Osteocyte (in vitro differentiated cells): ENCODE measurements around the gene RABGGTA. TPM values are rescaled to one million over a fixed set of nuclear protein-coding genes. Genes with fewer than 3 reads are reported as not detected.

ENCODE experiments used
- DNase-seq: peaks from one replicate; pipeline ENCODE4 v3.0.0; 2021; ENCODE audit warnings: mixed read lengths; ENCODE audit not compliant: unreplicated experiment; ENCODE audit errors: extremely low spot score
- H3K27ac Mint-ChIP-seq: one replicate; pipeline ENCODE4 v1.8.0; 2021; ENCODE audit warnings: mild to moderate bottlenecking, mixed read lengths; ENCODE audit not compliant: unreplicated experiment
- H3K27me3 Mint-ChIP-seq: one replicate; pipeline ENCODE4 v1.8.0; 2021; ENCODE audit warnings: mixed read lengths; ENCODE audit not compliant: unreplicated experiment
- H3K36me3 Mint-ChIP-seq: one replicate; pipeline ENCODE4 v1.8.0; 2021; ENCODE audit warnings: mixed read lengths; ENCODE audit not compliant: unreplicated experiment
- H3K4me1 Mint-ChIP-seq: one replicate; pipeline ENCODE4 v1.8.0; 2021; ENCODE audit warnings: mixed read lengths; ENCODE audit not compliant: unreplicated experiment
- H3K4me3 Mint-ChIP-seq: one replicate; pipeline ENCODE4 v1.8.0; 2021; ENCODE audit warnings: mild to moderate bottlenecking, moderate library complexity, mixed read lengths; ENCODE audit not compliant: unreplicated experiment
- H3K9me3 Mint-ChIP-seq: one replicate; pipeline ENCODE4 v1.8.0; 2021; ENCODE audit warnings: mixed read lengths; ENCODE audit not compliant: unreplicated experiment
- CTCF ChIP-seq: fragments of 200-600 bp; sonication (generic); IDR thresholded peaks from 2 replicates; pipeline ENCODE4 v1.5.0; 2021; ENCODE audit warnings: antibody characterized with exemption, mild to moderate bottlenecking, moderate library complexity
- total RNA-seq: library from RNA; stranded (reverse); gene quantifications from 2 replicates; pipeline ENCODE4 v1.2.1, GENCODE V29; 2021

The RABGGTA gene
- total RNA-seq, 1 donor from 2014 or later = 30.8 TPM

- Mint-ChIP-seq H3K27ac (peak overlapping the region; percentile 79), H3K9me3 (no peaks in the 10 kb centered on the region), H3K4me3 (no peak overlapping the region)
These were observed 25.2 kb upstream of the RABGGTA start for GRCh38 chr14:24296341-24297157.

GRCh38 chr14:24293525-24293924, 22.1 kb upstream of the RABGGTA start:
- no peaks in the 10 kb centered on the region for H3K9me3 Mint-ChIP-seq
- TF ChIP-seq CTCF = no peak
- peaks cover 20% of the 10 kb centered on the region for H3K36me3 Mint-ChIP-seq
- H3K27me3 Mint-ChIP-seq = no peaks in the 10 kb centered on the region
- no peak overlapping the region for H3K4me3 Mint-ChIP-seq
- DNase-seq = no peak
- H3K4me1 Mint-ChIP-seq = peaks cover 15% of the 10 kb centered on the region
- H3K27ac Mint-ChIP-seq = no peak overlapping the region

More at GRCh38 chr14:24296341-24297157, 25.2 kb upstream of the RABGGTA start:
- peak; percentile 88 for DNase-seq
- no peaks in the 10 kb centered on the region for H3K27me3 Mint-ChIP-seq
- peaks cover 31% of the 10 kb centered on the region for H3K4me1 Mint-ChIP-seq
- TF ChIP-seq CTCF = peak; percentile 85
- peaks cover 12% of the 10 kb centered on the region for H3K36me3 Mint-ChIP-seq

GRCh38 chr14:24292118-24292807, 20.9 kb upstream of the RABGGTA start:
- Mint-ChIP-seq H3K4me1 (peaks cover 9% of the 10 kb centered on the region), H3K36me3 (peaks cover 20% of the 10 kb centered on the region), H3K9me3 (no peaks in the 10 kb centered on the region), H3K27me3 (no peaks in the 10 kb centered on the region), H3K27ac (no peak overlapping the region), H3K4me3 (no peak overlapping the region)
- DNase-seq = no peak
- TF ChIP-seq CTCF = no peak

- Mint-ChIP-seq H3K9me3 (no peaks in the 10 kb centered on the region), H3K27me3 (no peaks in the 10 kb centered on the region), H3K4me3 (no peak overlapping the region), H3K27ac (no peak overlapping the region), H3K36me3 (peaks cover 20% of the 10 kb centered on the region), H3K4me1 (peaks cover 4% of the 10 kb centered on the region)
- no peak for TF ChIP-seq CTCF
- no peak for DNase-seq
These were observed 20.2 kb upstream of the RABGGTA start for GRCh38 chr14:24291446-24292117.

- no peak for DNase-seq
- no peak overlapping the region for H3K4me3 Mint-ChIP-seq
- no peaks in the 10 kb centered on the region for H3K9me3 Mint-ChIP-seq
- H3K36me3 Mint-ChIP-seq = peaks cover 18% of the 10 kb centered on the region
- H3K4me1 Mint-ChIP-seq = peaks cover 1% of the 10 kb centered on the region
- TF ChIP-seq CTCF = no peak
- no peak overlapping the region for H3K27ac Mint-ChIP-seq
- no peaks in the 10 kb centered on the region for H3K27me3 Mint-ChIP-seq
These were observed 19.3 kb upstream of the RABGGTA start for GRCh38 chr14:24290746-24291145.
